Stimulated activated CD4-positive, alpha-beta T cell treated with anti-CD3 and anti-CD28 coated beads, Interleukin-4, amount 100 ng/mL, for 1 hour (primary cell): ENCODE results near the gene CDC42EP5.
"Not testable (repeated sequence)": the region's sequence is repeated elsewhere in the genome, so short reads cannot be mapped to it uniquely, and the experiment has no call there.

Experiments
- DNase-seq: peaks from one replicate; pipeline ENCODE4 v3.0.0-alpha.2; 2020

CDC42EP5 gene

GRCh38 chr19:54473071-54473891 lies at the start of gene CDC42EP5:
Gene CDC42EP5, minus strand, starts transcription at chr19:54473296. Its CDS starts 7,749 bp downstream, at chr19:54465547.
- DNase-seq: no peak

- DNase-seq: no peak
Measured at GRCh38 chr19:54521860-54522513, 48.9 kb upstream of the CDC42EP5 start.

GRCh38 chr19:54521022-54521859 lies 48.1 kb upstream of the CDC42EP5 start:
- DNase-seq: peak; percentile 6

GRCh38 chr19:54518844-54519243 lies 45.7 kb upstream of the CDC42EP5 start:
- no peak for DNase-seq

GRCh38 chr19:54517483-54517882 lies 44.4 kb upstream of the CDC42EP5 start:
- DNase-seq: peak; percentile 63

GRCh38 chr19:54515156-54515555 lies 42.1 kb upstream of the CDC42EP5 start:
- DNase-seq: no peak

GRCh38 chr19:54509200-54509940 lies 36.3 kb upstream of the CDC42EP5 start:
- not testable (repeated sequence) for DNase-seq

GRCh38 chr19:54508487-54508886 lies 35.4 kb upstream of the CDC42EP5 start:
- DNase-seq: not testable (repeated sequence)

- DNase-seq: no peak
Measured at GRCh38 chr19:54507824-54508223, 34.7 kb upstream of the CDC42EP5 start.

GRCh38 chr19:54507038-54507717 lies 34.1 kb upstream of the CDC42EP5 start:
- DNase-seq: not testable (repeated sequence)

GRCh38 chr19:54506079-54506478 lies 33.0 kb upstream of the CDC42EP5 start:
- no peak for DNase-seq

- not testable (repeated sequence) for DNase-seq
Measured at GRCh38 chr19:54505542-54505941, 32.4 kb upstream of the CDC42EP5 start.

- no peak for DNase-seq
Measured at GRCh38 chr19:54502518-54503048, 29.5 kb upstream of the CDC42EP5 start, which contains the start of gene LAIR2. Gene LAIR2, plus strand, starts transcription at chr19:54502831. Its CDS starts 88 bp downstream, at chr19:54502919.

- DNase-seq: not testable (repeated sequence)
Measured at GRCh38 chr19:54498451-54498772, 25.3 kb upstream of the CDC42EP5 start.

GRCh38 chr19:54497747-54498450 lies 24.8 kb upstream of the CDC42EP5 start:
- not testable (repeated sequence) for DNase-seq

- DNase-seq: not testable (repeated sequence)
Measured at GRCh38 chr19:54495284-54495683, 22.2 kb upstream of the CDC42EP5 start.

- DNase-seq: no peak
Measured at GRCh38 chr19:54493967-54494585, 21.0 kb upstream of the CDC42EP5 start.

GRCh38 chr19:54493056-54493455 lies 20.0 kb upstream of the CDC42EP5 start:
- not testable (repeated sequence) for DNase-seq

- no peak for DNase-seq
Measured at GRCh38 chr19:54492568-54492967, 19.5 kb upstream of the CDC42EP5 start.

- no peak for DNase-seq
Measured at GRCh38 chr19:54489766-54490165, 16.7 kb upstream of the CDC42EP5 start.
